ENCODE data around the gene TMTC3.
"Not testable (repeated sequence)": the region's sequence is repeated elsewhere in the genome, so short reads cannot be mapped to it uniquely, and the experiment has no call there.

Gene TMTC3

GRCh38 chr12:88166179-88166578 is 24.1 kb downstream of the TMTC3 start:
- DNase-seq (ENCODE audit: low read depth in 2 of 2) = no peak

GRCh38 chr12:88167384-88167783 is 25.3 kb downstream of the TMTC3 start:
- no peak for DNase-seq (ENCODE audit: low read depth in 2 of 2)

- no peak for DNase-seq (ENCODE audit: low read depth in 2 of 2)
Observed at GRCh38 chr12:88172844-88173407, 30.8 kb downstream of the TMTC3 start.

GRCh38 chr12:88175544-88175943 is 33.4 kb downstream of the TMTC3 start:
- no peak for DNase-seq (ENCODE audit: low read depth in 2 of 2)

- DNase-seq (ENCODE audit: low read depth in 2 of 2) = no peak
Observed at GRCh38 chr12:88179436-88180014, 37.4 kb downstream of the TMTC3 start.

- no peak for DNase-seq (ENCODE audit: low read depth in 2 of 2)
Observed at GRCh38 chr12:88181881-88182280, 39.8 kb downstream of the TMTC3 start.

- no peak for DNase-seq (ENCODE audit: low read depth in 2 of 2)
Observed at GRCh38 chr12:88182416-88182815, 40.3 kb downstream of the TMTC3 start.

GRCh38 chr12:88184196-88184595 is 42.1 kb downstream of the TMTC3 start:
- DNase-seq (ENCODE audit: low read depth in 2 of 2) = no peak

- DNase-seq (ENCODE audit: low read depth in 2 of 2) = no peak
Observed at GRCh38 chr12:88185279-88185678, 43.2 kb downstream of the TMTC3 start.

GRCh38 chr12:88185988-88186387 is 43.9 kb downstream of the TMTC3 start:
- no peak for DNase-seq (ENCODE audit: low read depth in 2 of 2)

GRCh38 chr12:88187571-88187970 is 45.5 kb downstream of the TMTC3 start:
- DNase-seq (ENCODE audit: low read depth in 2 of 2) = no peak

- DNase-seq (ENCODE audit: low read depth in 2 of 2) = no peak
Observed at GRCh38 chr12:88188180-88188579, 46.1 kb downstream of the TMTC3 start.

- DNase-seq (ENCODE audit: low read depth in 2 of 2) = no peak
Observed at GRCh38 chr12:88192426-88192825, 50.3 kb downstream of the TMTC3 start.

- no peak for DNase-seq (ENCODE audit: low read depth in 2 of 2)
Observed at GRCh38 chr12:88194868-88195267, 52.8 kb downstream of the TMTC3 start.

- no peak for DNase-seq (ENCODE audit: low read depth in 2 of 2)
Observed at GRCh38 chr12:88200029-88200428, 57.9 kb downstream of the TMTC3 start.

- DNase-seq (ENCODE audit: low read depth in 2 of 2) = no peak
Observed at GRCh38 chr12:88202500-88202899, 60.4 kb downstream of the TMTC3 start.

- no peak for DNase-seq (ENCODE audit: low read depth in 2 of 2)
Observed at GRCh38 chr12:88206601-88207000, 64.5 kb downstream of the TMTC3 start.

- no peak for DNase-seq (ENCODE audit: low read depth in 2 of 2)
Observed at GRCh38 chr12:88207921-88208620, 66.0 kb downstream of the TMTC3 start.

- no peak for DNase-seq (ENCODE audit: low read depth in 2 of 2)
Observed at GRCh38 chr12:88208661-88209060, 66.6 kb downstream of the TMTC3 start.

- DNase-seq (ENCODE audit: low read depth in 2 of 2) = not testable (repeated sequence)
Observed at GRCh38 chr12:88210311-88210710, 68.2 kb downstream of the TMTC3 start.

- no peak for DNase-seq (ENCODE audit: low read depth in 2 of 2)
Observed at GRCh38 chr12:88218293-88218692, 76.2 kb downstream of the TMTC3 start.

GRCh38 chr12:88219861-88220260 is 77.8 kb downstream of the TMTC3 start:
- DNase-seq (ENCODE audit: low read depth in 2 of 2) = no peak

GRCh38 chr12:88223519-88223918 is 81.4 kb downstream of the TMTC3 start:
- no peak for DNase-seq (ENCODE audit: low read depth in 2 of 2)
